Activated T-cell treated with anti-CD3 and anti-CD28 coated beads, Interleukin-2, amount 50 U/mL, for 48 hours (primary cell): ENCODE data around the gene SARDH.

Experiments used
- DNase-seq, 2 experiments: peaks; one replicate each; pipeline ENCODE4 v3.0.0-alpha.2; 2020

SARDH gene

DNA sequence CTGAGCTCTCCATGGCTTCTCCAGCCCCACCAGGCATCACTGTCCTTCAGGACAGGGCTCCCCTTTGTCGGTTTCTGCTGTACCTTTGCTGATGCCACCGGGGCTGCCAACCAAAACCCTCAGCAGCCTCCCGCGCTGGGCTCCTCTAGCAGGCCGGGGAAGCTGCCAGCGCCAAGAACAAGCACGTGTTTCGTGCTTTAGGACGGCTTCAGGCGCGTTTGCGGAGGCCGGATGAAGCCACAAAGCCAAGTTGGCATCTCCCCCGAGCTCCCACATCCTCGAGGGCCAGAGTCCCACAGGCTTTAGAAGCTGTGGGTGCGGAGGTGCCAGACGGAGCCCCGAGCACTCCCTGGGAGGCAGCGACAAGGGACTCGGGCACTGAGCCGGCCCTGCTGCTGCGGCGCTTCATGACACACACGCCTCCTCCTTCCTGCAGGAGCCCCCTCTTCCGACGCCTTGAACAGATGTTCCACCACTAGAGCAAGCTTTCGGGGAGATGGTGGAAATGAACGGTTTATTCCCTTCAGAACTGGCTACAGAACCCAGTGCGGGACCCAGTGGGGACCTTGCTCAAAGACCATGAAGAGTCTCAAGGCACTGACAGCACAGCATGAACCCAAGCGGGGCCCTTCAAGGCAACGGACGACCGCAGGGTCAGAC, 36.7 kb downstream of the SARDH start:
- peak; percentile 75 to 77 for DNase-seq

- DNase-seq: no peak
Measured at GRCh38 chr9:133700819-133701320, 37.3 kb downstream of the SARDH start.

DNA sequence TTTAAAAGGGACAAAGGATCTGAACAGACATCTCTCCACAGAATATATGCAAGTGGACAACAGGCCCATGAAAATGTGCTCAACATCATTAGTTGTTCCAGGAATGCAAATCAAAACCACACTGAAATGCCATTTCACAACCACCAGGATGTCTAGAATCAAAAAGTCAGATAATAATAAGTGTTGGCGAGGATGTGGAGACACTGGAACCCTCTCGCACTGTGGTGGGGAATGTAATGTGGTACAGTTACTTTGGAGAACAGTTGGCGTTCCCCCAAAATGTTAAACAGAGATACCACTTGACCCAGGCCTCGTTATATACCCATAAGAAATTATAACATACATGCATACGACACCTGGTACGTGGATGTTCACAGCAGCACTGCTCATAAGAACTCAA, 38.6 kb downstream of the SARDH start:
- no peak for DNase-seq

DNA sequence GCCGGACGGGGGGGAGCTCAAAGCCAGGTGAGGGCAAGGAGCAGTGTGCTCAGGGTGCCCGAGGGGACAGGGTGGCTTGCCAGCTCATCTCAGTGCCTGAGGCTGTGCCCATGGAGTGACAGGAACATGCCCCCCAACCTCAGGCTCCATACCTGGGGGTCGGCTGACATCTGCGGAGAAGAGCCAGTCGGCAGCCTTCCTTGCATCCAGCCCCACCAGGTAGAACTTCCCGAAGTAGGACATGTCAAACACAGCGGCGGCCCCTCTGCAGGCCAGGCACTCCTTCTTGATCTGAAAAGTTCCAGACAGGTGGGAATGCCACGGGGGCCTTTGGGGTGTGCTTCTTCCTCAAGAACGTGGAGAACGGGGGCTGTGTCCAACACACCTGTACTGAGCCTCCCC, 42.1 kb downstream of the SARDH start:
- no peak for DNase-seq

GRCh38 chr9:133694686-133695085, 43.5 kb downstream of the SARDH start:
- no peak for DNase-seq

DNA sequence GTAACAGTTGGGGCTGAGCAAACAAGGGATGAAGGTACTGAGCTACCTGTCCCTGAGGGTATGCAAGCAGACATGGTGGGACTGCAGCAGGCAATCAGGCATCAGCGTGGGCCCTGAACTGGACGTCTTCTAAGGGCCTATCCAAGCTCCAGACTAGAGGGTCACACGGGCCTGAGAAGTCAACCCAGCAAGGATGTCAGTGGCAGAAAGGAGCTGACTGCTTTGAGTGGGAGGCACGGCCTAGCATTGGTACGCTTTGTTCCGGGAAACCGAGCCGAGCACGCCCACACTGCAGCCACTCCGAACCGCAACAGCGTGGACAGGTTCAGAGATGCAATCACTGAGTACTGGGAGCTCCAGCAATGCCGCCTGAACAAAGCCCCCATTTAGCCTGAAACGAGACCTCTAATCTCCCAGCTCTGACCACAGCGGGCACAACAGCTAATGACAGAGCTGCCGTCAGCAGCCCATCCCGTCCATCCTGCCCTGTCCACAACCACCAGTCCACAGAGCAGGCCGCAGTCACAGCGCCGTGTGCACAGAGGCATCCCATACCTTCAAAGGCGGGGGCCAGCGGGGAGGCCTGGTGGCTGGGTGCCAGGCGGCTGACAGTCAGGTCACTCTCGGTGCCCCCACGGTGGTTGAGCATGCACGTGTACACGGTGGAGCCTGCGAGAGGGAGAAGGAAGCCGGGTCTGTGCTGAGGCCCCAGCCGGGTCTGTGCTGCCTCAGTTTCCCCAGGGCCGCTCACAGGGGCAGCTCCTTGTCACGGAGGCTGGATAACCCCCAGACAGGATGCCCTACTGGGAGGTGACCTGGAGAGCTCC, 44.2 kb downstream of the SARDH start:
- no peak for DNase-seq

DNA sequence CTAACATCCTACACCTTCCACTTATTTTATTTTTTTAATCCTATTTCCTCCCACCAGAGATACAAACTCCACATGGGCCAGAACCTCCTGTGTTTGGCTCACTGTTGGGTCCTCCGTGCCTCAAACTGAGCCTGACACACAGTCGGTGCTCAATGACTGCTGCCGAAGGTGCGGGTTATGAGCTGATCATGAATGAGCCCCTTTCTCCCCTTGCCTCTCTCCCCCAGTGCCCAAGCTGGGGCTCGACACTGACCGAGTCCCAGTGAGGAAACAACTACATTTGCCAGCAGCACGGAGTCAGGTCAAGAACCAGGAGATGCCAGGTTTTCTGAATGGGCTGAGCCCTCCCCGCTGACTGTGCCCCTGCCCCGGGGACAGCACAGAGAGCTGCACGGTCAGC, 45.0 kb downstream of the SARDH start:
- no peak for DNase-seq

- no peak for DNase-seq
Measured at GRCh38 chr9:133692364-133692985, 45.7 kb downstream of the SARDH start.

DNA sequence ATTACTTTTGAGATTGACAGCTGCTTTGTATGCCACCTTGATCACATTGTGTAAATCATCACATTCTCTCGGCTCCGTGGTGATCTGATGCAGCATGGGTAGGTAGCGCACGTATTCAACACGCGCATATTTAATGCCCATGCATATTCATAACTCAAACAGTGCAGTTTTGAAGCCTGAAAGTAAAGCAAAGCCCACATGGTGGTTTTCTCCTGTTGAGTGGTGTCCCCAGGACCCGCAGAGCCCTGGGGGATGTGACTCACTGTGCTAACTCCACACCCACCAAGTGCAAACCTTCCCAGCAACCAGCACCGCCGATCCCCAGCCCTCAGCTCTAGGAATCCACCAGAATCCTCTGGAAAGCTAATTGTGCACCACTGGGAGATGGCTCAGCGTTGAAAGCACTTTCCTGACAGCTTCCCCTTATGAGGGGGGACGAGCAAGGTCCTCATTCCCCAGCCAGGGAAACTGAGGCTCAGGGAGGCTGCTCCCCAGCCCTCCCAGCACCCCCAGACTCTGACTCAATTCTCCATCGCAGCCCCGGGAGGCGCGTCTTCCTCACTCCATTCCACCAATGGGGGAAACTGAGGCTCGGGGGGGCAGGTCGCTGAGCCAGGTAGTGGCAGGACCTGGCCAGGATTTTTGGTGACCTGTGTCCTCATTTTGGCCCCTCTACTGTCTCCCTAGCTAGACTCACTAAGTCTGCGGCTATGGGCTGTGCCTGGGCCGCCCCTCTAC, 46.4 kb downstream of the SARDH start:
- peak; percentile 53 to 59 for DNase-seq

DNA sequence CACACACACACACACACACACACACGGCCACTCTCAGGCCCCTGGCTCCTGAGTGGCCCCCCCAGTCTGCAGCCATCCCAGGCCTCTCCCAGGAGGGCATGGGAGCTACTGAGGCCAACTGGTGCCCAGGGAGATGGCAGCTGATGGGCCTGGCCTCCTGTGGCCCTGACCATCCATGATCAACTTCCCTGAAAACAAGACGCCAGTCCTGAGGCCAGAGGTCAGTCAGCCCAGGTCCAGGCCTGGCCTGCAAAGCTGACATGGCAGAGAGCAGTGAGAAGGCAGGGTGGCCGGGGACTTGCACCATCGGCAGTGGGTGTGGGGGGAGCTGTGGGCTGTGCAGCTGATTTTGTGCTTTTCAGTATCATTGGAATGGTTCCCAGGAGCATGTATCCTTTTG, 47.0 kb downstream of the SARDH start:
- no peak for DNase-seq

- DNase-seq: no peak
Measured at GRCh38 chr9:133690081-133690561, 48.0 kb downstream of the SARDH start.

GRCh38 chr9:133689151-133689763, 48.9 kb downstream of the SARDH start:
- no peak for DNase-seq

DNA sequence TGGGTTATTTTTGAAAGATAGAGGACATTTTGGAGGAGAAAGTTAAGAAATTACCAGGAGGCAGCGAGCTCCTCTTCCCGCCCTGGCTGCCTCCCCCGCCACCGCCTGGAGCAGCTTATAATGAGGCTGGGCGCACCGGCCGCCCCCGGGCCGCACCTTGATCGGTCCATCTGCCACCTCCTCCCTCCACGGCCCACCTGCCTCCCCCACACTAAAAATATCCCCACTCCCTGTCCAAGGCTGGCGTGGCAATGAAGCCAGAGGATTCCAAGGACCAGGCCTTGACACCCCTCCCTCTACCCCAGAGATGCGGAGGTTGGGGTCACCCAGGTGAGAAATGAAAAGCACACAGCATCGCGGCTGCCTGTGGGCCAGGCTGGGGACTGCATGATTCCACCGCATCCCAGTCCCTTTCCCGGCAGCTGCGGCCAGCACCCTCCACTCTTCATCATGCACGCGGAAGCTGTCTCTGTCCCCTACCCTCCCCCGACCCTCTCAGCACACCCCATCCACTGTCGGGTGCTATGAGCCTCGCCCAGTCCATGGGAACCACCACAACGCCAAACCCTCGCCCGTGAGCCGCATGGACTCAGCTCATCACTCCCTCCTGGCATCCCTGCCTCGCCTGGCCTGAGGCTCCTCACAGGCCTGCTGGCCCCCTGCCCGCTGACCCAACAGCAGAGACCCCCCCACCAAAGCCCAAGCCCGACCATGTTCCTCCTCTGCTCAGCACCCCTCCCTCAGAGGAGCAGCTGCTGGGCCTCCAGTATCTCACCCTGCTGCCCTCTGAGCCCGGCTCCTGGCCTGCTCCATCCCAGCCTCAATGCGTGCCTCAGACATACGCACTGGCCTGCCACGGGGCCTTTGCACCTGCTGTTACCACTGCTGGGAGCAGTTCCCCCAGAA, 50.0 kb downstream of the SARDH start:
- DNase-seq: no peak

DNA sequence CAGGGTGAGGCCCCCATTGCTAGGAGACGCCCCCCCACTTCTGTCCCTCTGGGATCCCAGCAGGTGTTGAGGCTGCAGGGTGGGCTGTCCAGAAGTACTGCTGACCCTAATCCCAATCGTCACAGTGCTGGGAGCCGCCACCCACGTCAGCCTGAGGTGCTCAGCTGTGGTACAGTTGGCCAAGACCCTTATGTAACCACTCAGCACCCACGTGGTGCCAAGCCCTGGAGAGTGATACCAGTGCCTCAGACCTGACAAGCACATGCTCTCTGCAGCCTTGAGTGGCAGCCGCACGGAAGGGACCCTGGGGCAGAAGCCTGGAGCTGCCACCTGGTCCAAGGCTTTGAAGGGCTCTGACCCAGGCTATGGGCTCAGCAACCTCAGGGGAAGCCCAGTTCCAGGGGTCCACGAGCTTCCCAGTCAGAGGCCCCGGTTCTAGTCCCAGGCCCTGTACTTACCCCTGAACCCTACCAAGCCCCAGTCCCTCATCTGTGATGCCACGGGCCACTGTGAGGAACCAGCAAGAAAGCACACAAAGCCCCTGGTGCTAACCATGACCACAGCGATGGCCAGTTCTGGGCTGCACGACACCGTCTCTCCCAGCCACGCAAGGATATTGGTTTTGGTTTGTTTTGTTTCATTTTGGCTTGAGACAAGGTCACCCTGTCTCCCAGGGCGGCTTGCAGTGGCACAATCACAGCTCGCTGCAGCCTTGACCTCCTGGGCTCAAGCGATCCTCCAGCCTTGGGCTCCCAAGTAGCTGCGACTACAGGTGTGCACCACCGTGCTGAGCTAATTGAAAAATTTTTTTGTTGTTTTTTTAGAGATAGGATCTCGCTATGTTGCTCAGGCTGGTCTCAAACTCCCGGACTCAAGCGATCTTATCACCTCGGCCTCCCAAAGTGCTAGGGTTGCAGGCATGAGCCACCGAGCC, 51.2 kb downstream of the SARDH start:
- DNase-seq: no peak

DNA sequence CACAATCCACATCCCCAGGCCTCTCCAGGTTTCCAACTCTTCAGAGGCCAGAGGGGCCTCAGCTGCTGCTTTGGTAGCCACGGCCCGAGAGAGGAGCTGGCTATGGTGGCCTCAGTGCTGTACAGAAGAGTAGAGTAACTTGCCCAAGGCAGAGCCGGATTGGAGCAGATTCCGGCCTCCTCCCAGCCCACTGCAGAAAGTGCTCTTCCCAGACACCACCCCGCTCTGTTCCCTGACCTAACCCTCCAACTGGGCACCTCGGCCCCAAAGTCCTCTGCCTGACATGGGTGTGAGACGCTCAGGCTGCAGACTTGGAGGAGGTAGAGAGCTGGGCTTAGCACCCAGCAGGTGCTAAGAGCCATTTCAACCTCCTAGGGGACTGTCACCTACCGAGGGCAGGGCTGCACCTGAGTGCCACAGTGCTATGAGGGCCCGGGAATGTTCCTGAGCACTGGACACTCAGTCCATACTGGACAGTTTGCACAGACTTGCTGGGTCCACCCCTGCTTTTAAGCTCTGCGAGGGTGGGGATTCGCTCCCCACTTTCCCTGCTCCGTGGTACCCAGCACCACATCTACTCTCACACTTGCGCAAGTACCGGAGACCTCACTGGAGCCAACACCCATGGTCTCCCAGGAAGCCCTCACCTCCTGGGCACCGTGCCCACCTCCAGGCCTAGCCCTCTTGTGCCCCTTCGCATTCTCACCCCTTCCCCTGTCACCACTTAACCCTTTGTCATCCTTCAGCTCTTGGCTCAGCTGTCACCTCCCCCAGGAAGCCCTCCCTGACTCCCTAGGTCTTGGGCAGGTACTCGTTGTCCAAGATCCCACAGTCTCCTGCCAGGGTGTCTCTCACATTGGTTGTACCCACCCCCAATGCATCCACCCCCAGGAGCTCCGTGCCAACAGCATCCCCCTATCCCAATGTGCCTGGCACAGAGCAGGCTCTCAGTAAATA, 52.2 kb downstream of the SARDH start:
- no peak for DNase-seq

DNA sequence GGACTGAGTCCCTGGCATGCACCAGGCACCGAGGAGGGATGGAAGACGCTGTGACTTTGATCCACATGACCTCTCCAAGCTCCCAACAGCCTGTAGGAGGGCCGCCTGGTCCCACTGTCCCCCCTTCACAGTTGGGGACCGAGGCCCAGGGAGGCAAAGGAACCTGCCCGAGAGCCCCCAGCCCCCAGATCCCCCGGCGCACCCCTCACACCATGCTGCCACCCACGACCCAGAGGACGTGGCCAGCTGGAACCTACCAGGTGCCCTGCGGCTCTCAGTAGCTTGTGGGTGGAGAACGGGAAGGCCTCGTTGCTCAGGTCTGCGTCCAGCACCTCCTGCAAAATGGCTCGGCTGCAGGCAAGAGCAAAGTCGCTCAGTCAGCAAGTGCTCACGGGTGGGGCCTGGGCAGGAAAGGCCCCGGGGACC, 53.2 kb downstream of the SARDH start:
- no peak for DNase-seq

DNA sequence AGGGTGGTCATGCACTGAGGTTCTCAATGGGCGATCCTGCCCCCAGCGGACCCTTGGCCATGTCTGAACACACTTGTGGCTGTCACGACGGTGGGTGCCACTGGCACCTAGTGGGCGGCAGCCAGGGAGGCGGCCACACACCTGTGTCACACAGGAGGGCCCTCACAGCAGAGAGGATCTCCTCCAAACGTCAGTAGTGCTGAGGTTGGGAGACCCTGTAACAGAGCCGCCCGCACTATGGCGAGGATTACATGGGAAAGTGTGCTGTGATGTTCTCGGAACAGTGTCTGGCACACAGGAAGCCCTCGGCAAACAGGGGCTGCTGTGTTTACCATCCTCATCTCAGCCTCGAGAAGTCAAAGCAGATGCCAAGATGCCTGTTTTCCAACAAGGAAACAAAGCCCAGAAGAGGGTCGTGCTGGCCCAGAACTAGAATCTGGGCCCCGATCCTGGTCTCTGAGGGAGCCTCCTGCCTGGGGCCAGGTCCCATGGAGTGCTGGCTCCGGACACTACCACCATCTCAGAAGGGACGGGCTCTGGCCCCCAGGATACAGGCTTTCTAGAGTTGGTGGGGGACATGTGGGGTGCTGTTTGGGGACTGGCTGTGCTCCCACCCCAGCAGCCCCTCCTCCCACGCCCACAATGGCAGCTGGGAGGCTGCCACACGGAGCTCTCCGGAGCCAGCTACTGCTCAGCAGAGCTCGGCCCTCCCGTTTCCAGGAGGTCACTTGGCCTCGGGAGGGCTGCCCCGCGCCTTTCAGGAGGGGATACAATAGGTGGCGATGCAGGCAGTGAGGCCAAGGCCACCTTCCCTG, 53.8 kb downstream of the SARDH start:
- DNase-seq: no peak

DNA sequence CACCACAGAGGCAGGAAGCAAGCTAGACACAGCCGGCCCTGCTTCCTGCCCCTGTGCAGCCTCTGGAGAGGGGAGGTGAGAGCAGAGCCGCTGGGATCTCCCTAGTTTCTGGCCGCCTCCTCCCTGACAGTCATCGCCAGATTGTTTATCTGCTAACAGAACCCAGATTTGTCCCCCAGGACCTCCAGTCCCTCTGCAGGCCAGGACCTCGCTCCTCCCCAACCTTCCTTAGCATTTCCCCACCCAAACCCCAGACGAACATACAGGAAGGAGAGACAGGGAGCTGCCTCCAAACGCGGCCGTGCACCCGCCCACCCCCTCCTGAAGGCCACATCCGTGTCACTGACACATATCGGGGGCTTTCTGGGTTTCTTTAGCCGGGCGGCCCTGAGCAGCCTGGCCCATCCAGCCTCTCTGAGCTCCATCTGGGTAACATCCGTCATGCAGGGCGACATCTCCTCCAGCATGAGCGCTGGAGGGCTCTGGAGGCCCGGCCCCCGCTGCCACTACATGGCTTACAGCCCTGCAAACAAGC, 54.5 kb downstream of the SARDH start:
- DNase-seq: peak; percentile 72 to 78
